M059J (cell line): Measurements from ENCODE around the gene BDH2. TPM values are rescaled to one million over a fixed set of nuclear protein-coding genes. Genes with fewer than 3 reads are reported as not detected.

Source experiments
- DNase-seq: peaks from one replicate; pipeline ENCODE4 v3.0.0-alpha.2; 2012; ENCODE audit warnings: low read depth
- total RNA-seq: library from RNA; depleted of rRNA; stranded (reverse); fragments of >200 nt; shearing (Covaris generic); gene quantifications from 2 replicates; pipeline ENCODE4 v1.2.3, GENCODE V29; 2014; rRNA removed

The BDH2 gene
- total RNA-seq, 1 experiment from 2014 or later, result 17.3 TPM

DNA sequence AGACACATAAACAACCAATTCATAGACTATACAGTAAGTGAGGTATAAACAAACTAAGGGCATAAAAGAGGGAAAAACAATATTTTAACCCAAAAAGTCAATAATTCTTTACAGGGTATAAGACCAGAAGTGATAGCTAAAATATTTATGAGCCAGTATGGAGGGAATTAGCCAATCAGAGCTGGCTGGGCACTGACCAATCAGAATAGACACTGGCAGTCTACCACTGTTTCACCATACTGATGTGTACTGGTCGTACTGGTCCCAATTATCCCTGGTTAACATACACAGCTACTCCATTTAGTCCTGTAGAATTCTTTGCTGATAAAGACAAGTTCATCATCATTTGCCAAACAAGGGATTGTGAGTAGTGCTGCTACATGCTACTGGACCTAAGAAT is 70.3 kb downstream of the BDH2 start:
- DNase-seq, result no peak

Other genes with a start within 250 kb of the BDH2 start
- 30.5 and 47.7 TPM in 2 replicates for gene CISD2, start 230.8 kb downstream of the BDH2 start, total RNA-seq
- gene SLC9B1, start 80.1 kb downstream of the BDH2 start, total RNA-seq, result not detected in 2 replicates
- 3.7 and 4.0 TPM in 2 replicates for gene SLC9B2, start 23.1 kb downstream of the BDH2 start, total RNA-seq
- gene CENPE, start 98.5 kb upstream of the BDH2 start, total RNA-seq, result 15.9 and 21.3 TPM in 2 replicates